Ishikawa (cell line): ENCODE data around the gene YES1.

ENCODE experiments used
- CEBPB ChIP-seq: IDR thresholded peaks from 2 replicates; pipeline ENCODE4 v1.6.1; 2012
- CREB1 ChIP-seq: IDR thresholded peaks from 2 replicates; pipeline ENCODE4 v1.6.1; 2012; ENCODE audit warnings: low read depth
- EGR1 ChIP-seq: IDR thresholded peaks from 2 replicates; pipeline ENCODE4 v1.6.1; 2012
- EP300 ChIP-seq: IDR thresholded peaks from 2 replicates; pipeline ENCODE4 v1.6.1; 2012; ENCODE audit warnings: borderline replicate concordance
- FOXM1 ChIP-seq: IDR thresholded peaks from 2 replicates; pipeline ENCODE4 v1.6.1; 2012; ENCODE audit warnings: low read depth, borderline replicate concordance
- MAX ChIP-seq: IDR thresholded peaks from 2 replicates; pipeline ENCODE4 v1.6.1; 2012
- NFIC ChIP-seq: IDR thresholded peaks from 2 replicates; pipeline ENCODE4 v1.6.1; 2012
- RAD21 ChIP-seq: IDR thresholded peaks from 2 replicates; pipeline ENCODE4 v1.6.1; 2012; ENCODE audit warnings: low read depth
- REST ChIP-seq: IDR thresholded peaks from 2 replicates; pipeline ENCODE4 v1.6.1; 2012; ENCODE audit warnings: low read depth, mild to moderate bottlenecking
- TAF1 ChIP-seq: IDR thresholded peaks from 2 replicates; pipeline ENCODE4 v1.6.1; 2012; ENCODE audit warnings: low read depth, mild to moderate bottlenecking
- TCF12 ChIP-seq: IDR thresholded peaks from 2 replicates; pipeline ENCODE4 v1.6.1; 2012; ENCODE audit warnings: low read depth
- TEAD4 ChIP-seq: IDR thresholded peaks from 2 replicates; pipeline ENCODE4 v1.6.1; 2012
- YY1 ChIP-seq: IDR thresholded peaks from 2 replicates; pipeline ENCODE4 v1.6.1; 2012; ENCODE audit warnings: low read depth
- ZBTB7A ChIP-seq: IDR thresholded peaks from 2 replicates; pipeline ENCODE4 v1.6.1; 2012; ENCODE audit warnings: low read depth
- TF ChIP-seq, protein P1 (sequence below): IDR thresholded peaks from 2 replicates; pipeline ENCODE4 v1.6.1; 2012

Gene YES1

GRCh38 chr18:767084-767882, 44.8 kb downstream of the YES1 start:
- TF ChIP-seq TCF12 (no peak), ZBTB7A (no peak), TEAD4 (no peak)
- TF ChIP-seq, protein P1, sequence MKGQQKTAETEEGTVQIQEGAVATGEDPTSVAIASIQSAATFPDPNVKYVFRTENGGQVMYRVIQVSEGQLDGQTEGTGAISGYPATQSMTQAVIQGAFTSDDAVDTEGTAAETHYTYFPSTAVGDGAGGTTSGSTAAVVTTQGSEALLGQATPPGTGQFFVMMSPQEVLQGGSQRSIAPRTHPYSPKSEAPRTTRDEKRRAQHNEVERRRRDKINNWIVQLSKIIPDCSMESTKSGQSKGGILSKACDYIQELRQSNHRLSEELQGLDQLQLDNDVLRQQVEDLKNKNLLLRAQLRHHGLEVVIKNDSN, result no peak

DNA sequence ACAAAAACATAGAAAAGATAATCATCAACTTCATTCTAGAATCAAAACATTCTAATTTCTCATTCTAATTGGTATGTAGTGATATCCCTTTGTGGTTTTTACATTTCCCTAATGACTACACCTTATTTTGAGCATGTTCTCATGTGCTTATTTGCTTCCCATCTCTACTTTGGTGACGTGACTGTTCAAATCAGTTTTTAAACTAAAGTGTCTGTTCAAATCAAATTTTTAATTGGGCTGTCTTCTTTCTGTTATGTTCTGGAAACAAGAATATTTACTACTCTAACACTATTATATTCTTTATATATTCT, 45.5 kb downstream of the YES1 start:
- TF ChIP-seq TAF1 (no peak), CEBPB (no peak), REST (no peak), RAD21 (no peak), CREB1 (no peak), TCF12 (no peak), EGR1 (no peak), YY1 (no peak), TEAD4 (no peak), NFIC (no peak), FOXM1 (no peak), ZBTB7A (no peak), EP300 (no peak), MAX (no peak)
- TF ChIP-seq, protein P1, result no peak

DNA sequence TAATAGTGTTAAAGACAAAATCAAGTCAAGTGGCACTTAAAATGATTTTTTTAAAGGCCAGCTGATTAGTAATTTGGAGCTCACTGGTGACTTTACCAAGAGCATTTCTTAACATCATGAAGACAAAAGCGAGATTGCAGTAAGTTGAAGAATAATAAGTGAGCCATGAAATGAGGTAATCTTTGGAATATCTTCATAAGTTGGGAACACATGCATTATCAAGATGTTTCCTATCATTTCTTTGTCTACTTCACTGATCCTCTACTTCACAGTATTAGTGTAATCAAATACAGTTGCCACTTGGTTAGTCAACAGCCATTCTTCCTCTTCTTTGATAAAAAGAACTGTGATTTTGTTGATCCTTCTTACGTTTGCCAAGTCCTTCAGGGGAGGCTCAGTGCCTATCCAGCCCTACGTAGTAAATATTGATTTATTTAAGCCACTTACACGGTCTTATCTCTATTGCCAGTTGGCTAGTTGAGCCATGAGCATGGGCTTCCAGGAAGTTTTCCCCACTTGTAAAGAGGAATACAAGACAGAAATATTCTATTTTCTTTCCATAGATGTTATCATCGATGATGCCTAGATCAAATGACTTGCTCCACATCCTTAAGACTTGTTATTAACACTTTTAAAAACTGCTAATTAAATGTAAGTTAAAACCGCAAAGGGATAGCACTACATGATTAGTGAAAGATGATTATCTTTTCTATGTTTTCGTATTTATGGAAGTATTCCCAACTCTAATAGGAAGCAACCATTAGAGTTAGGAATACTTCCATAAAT, 46.1 kb downstream of the YES1 start:
- TF ChIP-seq TEAD4 (no peak), TCF12 (no peak), REST (no peak), TAF1 (no peak), ZBTB7A (no peak), RAD21 (no peak)
- TF ChIP-seq, protein P1, result no peak

- TF ChIP-seq ZBTB7A (no peak), EP300 (no peak), YY1 (no peak), TCF12 (no peak), TEAD4 (no peak), CEBPB (no peak)
Measured at GRCh38 chr18:755506-755905, 56.5 kb downstream of the YES1 start.

DNA sequence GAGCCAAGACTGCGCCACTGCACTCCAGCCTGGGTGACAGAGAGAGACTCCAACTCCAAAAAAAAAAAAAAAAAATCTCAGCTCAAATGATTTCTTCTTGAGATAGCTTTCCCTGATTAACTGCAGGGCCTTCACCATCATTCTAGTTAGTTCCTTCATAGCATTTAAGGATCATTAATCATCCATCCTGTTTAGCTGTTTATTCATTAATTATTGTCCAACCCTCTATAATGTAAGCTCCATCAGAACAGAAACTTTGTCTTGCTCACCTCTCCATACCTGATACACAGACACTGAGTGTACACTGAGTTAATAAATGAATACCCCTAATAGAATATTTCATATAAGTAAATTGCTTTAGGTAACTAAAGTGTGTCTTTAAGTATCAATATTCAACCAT, 57.4 kb downstream of the YES1 start:
- no peak for TF ChIP-seq EGR1

GRCh38 chr18:750456-750855, 61.6 kb downstream of the YES1 start:
- no peak for TF ChIP-seq TEAD4
- TF ChIP-seq NFIC, result no peak
- TF ChIP-seq FOXM1, result no peak
- TF ChIP-seq ZBTB7A, result no peak
- no peak for TF ChIP-seq RAD21
- TF ChIP-seq REST, result no peak
- TF ChIP-seq, protein P1, result no peak
- no peak for TF ChIP-seq MAX
- no peak for TF ChIP-seq EGR1
- TF ChIP-seq YY1, result no peak
- no peak for TF ChIP-seq EP300
- no peak for TF ChIP-seq CEBPB
- TF ChIP-seq TCF12, result no peak
- no peak for TF ChIP-seq CREB1
- no peak for TF ChIP-seq TAF1
